ENCODE data around the gene TBX21. TPM values are rescaled to one million over a fixed set of nuclear protein-coding genes. Genes with fewer than 3 reads are reported as not detected.

Gene TBX21
- total RNA-seq, 1 experiment from 2014 or later: 0.20 TPM

DNA sequence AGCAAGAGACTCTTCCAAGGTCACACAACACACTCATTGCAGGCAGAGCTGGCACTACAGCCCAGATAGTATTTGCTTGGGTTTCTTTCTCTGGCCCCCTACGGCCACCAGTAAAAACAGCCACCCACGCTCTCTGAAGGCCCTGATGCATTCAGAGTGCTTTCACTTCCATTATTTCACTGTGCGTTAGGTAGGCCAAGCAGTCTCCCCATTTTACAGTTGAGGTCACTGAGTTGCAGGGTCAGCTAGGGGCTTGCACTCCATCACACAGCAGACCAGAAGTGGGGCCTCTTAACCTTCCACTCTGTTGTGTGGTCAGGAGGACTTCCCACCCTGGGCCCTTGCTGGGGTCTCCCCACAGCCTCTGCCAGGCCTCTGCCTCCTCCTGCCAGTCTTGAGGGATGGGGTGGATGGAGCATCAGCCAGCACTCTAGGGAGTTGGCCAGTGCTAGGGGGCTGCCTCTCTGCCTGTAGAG lies 2.5 kb downstream of the TBX21 start:
- ATAC-seq (no peak), DNase-seq (ENCODE audit: low read depth, low spot score) (no peak)
- Histone ChIP-seq H3K4me3 (replicated peaks in 1 of 2; ENCODE audit: low read depth in 1 of 2, low read length in 2 of 2) (no peak overlapping the region), H2AFZ (ENCODE audit: low read depth, low read length, poor library complexity, severe bottlenecking) (no peak overlapping the region), H3K9ac (ENCODE audit: low read length) (no peak overlapping the region), H3K27me3 (ENCODE audit: insufficient read depth, low read length) (peaks cover 6% of the 10 kb centered on the region; the same call in 1 of the 2 replicates), H3K4me1 (ENCODE audit: control insufficient read depth in 1 of 2, insufficient read depth in 2 of 2, low read length in 2 of 2) (peaks cover 0 to 9% of the 10 kb centered on the region in 2 experiments; a peak in 2 of 4 replicates), H3K27ac (ENCODE audit: low read depth, low read length) (no peak overlapping the region), H4K20me1 (ENCODE audit: insufficient read depth) (no peaks in the 10 kb centered on the region), H3K4me2 (ENCODE audit: low read length) (no peak overlapping the region), H3K79me2 (ENCODE audit: insufficient read depth, low read length) (no peaks in the 10 kb centered on the region), H3K36me3 (ENCODE audit: control insufficient read depth in 1 of 2, insufficient read depth in 2 of 2, low read length in 2 of 2) (no peaks in the 10 kb centered on the region), H3K9me2 (ENCODE audit: insufficient read depth) (no peaks in the 10 kb centered on the region), H3K9me3 (ENCODE audit: control insufficient read depth in 1 of 2, insufficient read depth in 1 of 2, low read depth in 1 of 2, low read length in 2 of 2) (no peaks in the 10 kb centered on the region)
- CTCF ChIA-PET: no interaction called here
- no TSS peak for BruUV-seq (replicated peaks)
- TF ChIP-seq POLR2A (IDR thresholded peaks at IDR 0.05; ENCODE audit: borderline replicate concordance, extremely low read depth, insufficient read depth, insufficient read length) (no peak), SIN3A (IDR thresholded peaks at IDR 0.05; ENCODE audit: low read depth) (no peak), POLR2AphosphoS5 (IDR thresholded peaks at IDR 0.05; ENCODE audit: low read depth, low read length) (no peak), CEBPB (IDR thresholded peaks at IDR 0.05; ENCODE audit: low read depth) (no peak), ZNF274 (IDR thresholded peaks at IDR 0.05; ENCODE audit: low read depth, low read length) (no peak), TCF7L2 (IDR thresholded peaks at IDR 0.05; ENCODE audit: borderline replicate concordance, extremely low read depth, insufficient read depth, insufficient read length) (no peak), YY1 (IDR thresholded peaks at IDR 0.05; ENCODE audit: extremely low read depth, insufficient replicate concordance, low read depth, low read length) (no peak), EZH2phosphoT487 (IDR thresholded peaks at IDR 0.05; ENCODE audit: borderline replicate concordance) (no peak), SRF (IDR thresholded peaks at IDR 0.05; ENCODE audit: low read depth) (no peak), ELF1 (IDR thresholded peaks at IDR 0.05; ENCODE audit: borderline replicate concordance, low read depth) (no peak), RAD21 (IDR thresholded peaks at IDR 0.05; ENCODE audit: low read depth) (no peak), JUND (IDR thresholded peaks at IDR 0.05) (no peak), EZH2 (IDR thresholded peaks at IDR 0.05) (no peak), CBX3 (IDR thresholded peaks at IDR 0.05; ENCODE audit: low read depth) (no peak), FOSL1 (IDR thresholded peaks at IDR 0.05; ENCODE audit: low read depth) (no peak)
- TF ChIP-seq, protein P1, sequence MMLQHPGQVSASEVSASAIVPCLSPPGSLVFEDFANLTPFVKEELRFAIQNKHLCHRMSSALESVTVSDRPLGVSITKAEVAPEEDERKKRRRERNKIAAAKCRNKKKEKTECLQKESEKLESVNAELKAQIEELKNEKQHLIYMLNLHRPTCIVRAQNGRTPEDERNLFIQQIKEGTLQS (IDR thresholded peaks at IDR 0.05): no peak
- TF ChIP-seq, protein P2, sequence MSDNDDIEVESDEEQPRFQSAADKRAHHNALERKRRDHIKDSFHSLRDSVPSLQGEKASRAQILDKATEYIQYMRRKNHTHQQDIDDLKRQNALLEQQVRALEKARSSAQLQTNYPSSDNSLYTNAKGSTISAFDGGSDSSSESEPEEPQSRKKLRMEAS (IDR thresholded peaks at IDR 0.05): no peak
- TF ChIP-seq, protein P3, sequence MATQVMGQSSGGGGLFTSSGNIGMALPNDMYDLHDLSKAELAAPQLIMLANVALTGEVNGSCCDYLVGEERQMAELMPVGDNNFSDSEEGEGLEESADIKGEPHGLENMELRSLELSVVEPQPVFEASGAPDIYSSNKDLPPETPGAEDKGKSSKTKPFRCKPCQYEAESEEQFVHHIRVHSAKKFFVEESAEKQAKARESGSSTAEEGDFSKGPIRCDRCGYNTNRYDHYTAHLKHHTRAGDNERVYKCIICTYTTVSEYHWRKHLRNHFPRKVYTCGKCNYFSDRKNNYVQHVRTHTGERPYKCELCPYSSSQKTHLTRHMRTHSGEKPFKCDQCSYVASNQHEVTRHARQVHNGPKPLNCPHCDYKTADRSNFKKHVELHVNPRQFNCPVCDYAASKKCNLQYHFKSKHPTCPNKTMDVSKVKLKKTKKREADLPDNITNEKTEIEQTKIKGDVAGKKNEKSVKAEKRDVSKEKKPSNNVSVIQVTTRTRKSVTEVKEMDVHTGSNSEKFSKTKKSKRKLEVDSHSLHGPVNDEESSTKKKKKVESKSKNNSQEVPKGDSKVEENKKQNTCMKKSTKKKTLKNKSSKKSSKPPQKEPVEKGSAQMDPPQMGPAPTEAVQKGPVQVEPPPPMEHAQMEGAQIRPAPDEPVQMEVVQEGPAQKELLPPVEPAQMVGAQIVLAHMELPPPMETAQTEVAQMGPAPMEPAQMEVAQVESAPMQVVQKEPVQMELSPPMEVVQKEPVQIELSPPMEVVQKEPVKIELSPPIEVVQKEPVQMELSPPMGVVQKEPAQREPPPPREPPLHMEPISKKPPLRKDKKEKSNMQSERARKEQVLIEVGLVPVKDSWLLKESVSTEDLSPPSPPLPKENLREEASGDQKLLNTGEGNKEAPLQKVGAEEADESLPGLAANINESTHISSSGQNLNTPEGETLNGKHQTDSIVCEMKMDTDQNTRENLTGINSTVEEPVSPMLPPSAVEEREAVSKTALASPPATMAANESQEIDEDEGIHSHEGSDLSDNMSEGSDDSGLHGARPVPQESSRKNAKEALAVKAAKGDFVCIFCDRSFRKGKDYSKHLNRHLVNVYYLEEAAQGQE (IDR thresholded peaks at IDR 0.05; ENCODE audit: low read depth): no peak
- TF ChIP-seq, protein P4, sequence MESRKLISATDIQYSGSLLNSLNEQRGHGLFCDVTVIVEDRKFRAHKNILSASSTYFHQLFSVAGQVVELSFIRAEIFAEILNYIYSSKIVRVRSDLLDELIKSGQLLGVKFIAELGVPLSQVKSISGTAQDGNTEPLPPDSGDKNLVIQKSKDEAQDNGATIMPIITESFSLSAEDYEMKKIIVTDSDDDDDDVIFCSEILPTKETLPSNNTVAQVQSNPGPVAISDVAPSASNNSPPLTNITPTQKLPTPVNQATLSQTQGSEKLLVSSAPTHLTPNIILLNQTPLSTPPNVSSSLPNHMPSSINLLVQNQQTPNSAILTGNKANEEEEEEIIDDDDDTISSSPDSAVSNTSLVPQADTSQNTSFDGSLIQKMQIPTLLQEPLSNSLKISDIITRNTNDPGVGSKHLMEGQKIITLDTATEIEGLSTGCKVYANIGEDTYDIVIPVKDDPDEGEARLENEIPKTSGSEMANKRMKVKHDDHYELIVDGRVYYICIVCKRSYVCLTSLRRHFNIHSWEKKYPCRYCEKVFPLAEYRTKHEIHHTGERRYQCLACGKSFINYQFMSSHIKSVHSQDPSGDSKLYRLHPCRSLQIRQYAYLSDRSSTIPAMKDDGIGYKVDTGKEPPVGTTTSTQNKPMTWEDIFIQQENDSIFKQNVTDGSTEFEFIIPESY (IDR thresholded peaks at IDR 0.05; ENCODE audit: extremely low read depth, insufficient replicate concordance, low read length): no peak
- TF ChIP-seq, protein P5, sequence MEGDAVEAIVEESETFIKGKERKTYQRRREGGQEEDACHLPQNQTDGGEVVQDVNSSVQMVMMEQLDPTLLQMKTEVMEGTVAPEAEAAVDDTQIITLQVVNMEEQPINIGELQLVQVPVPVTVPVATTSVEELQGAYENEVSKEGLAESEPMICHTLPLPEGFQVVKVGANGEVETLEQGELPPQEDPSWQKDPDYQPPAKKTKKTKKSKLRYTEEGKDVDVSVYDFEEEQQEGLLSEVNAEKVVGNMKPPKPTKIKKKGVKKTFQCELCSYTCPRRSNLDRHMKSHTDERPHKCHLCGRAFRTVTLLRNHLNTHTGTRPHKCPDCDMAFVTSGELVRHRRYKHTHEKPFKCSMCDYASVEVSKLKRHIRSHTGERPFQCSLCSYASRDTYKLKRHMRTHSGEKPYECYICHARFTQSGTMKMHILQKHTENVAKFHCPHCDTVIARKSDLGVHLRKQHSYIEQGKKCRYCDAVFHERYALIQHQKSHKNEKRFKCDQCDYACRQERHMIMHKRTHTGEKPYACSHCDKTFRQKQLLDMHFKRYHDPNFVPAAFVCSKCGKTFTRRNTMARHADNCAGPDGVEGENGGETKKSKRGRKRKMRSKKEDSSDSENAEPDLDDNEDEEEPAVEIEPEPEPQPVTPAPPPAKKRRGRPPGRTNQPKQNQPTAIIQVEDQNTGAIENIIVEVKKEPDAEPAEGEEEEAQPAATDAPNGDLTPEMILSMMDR (IDR thresholded peaks at IDR 0.05 in 2 of 3, conservative IDR thresholded peaks at IDR 0.05 in 1 of 3; ENCODE audit: borderline replicate concordance in 1 of 3, insufficient read depth in 1 of 3, low read depth in 2 of 3, low read length in 2 of 3): no peak
- POLR2A ChIA-PET: no interaction called here
- RAD21 ChIA-PET (ENCODE audit: low non-redundant PET in 1 of 2, low total read pairs in 2 of 2, uncharacterized antibody in 2 of 2, unreplicated experiment in 2 of 2): no interaction called here
- intact Hi-C loops (cut with micrococcal nuclease): no loop called here
